ENCODE results near the gene RFLNA.

RFLNA gene

GRCh38 chr12:124361074-124361970 lies 66.4 kb downstream of the RFLNA start:
- DNase-seq (ENCODE audit: low read depth), result peak; percentile 44

GRCh38 chr12:124361996-124362395 lies 67.1 kb downstream of the RFLNA start:
- no peak for DNase-seq (ENCODE audit: low read depth)

GRCh38 chr12:124363353-124363965 lies 68.6 kb downstream of the RFLNA start:
- DNase-seq (ENCODE audit: low read depth), result no peak

- DNase-seq (ENCODE audit: low read depth), result no peak
These were observed 69.7 kb downstream of the RFLNA start for GRCh38 chr12:124364543-124364942.

Data from amniotic epithelial cell (primary cell).